Stimulated activated CD4-positive, alpha-beta T cell treated with anti-CD3 and anti-CD28 coated beads, Interleukin-1b, Interleukin-23, amount 100 ng/mL, for 24 hours (primary cell): ENCODE measurements around the gene POMT1.
"Not testable (repeated sequence)": the region's sequence is repeated elsewhere in the genome, so short reads cannot be mapped to it uniquely, and the experiment has no call there.

Source experiments
- DNase-seq, 4 experiments: peaks; one replicate each; pipeline ENCODE4 v3.0.0-alpha.2; 2020; ENCODE audit warnings: low read depth in 4 of 4, low spot score in 1 of 4

Gene POMT1

DNA sequence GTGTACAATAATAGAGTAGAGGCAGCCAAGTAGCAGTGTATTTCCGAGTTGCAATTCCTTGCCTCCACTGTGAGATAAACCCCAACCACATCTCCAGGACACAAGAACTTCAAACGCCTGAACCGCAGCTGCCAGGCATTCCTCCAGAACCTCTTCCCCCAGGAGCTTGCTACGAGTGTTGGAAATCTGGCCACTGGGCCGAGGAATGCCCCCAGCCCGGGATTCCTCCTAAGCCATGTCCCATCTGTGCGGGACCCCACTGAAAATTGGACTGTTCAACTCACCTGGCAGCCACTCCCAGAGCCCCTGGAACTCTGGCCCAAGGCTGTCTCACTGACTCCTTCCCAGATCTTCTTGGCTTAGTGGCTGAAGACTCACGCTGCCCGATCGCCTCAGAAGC, 46.5 kb downstream of the POMT1 start:
- DNase-seq: not testable (repeated sequence)

GRCh38 chr9:131550465-131550864, 47.7 kb downstream of the POMT1 start:
- DNase-seq: not testable (repeated sequence)

- DNase-seq: no peak
Measured at GRCh38 chr9:131552030-131552429, 49.3 kb downstream of the POMT1 start.

GRCh38 chr9:131554087-131554842, 51.5 kb downstream of the POMT1 start:
- DNase-seq: no peak

DNA sequence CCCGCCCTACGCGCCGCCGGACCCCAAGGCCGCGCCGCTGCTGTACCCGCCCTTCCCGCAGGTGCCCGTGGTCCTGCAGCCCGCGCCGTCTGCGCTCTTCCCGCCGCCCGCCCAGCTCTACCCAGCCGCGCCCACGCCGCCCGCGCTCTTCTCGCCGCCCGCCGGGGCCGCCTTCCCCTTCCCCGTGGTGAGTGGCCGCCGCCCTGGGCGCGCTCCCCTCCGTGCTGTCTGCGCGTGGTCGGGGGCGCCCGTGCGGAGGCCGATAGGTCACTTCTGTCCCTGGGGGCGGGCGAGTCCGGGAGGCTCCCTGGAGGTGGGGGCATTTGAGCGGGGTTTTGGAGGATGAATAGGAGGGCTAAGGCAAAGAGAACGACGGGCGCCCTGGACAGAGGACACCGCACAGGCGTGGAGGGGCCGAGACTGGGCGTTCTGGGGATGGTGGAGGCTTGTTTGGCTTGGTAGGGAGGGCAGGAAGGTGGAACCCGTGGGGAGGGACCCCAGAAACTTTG, 52.2 kb downstream of the POMT1 start:
- no peak for DNase-seq

DNA sequence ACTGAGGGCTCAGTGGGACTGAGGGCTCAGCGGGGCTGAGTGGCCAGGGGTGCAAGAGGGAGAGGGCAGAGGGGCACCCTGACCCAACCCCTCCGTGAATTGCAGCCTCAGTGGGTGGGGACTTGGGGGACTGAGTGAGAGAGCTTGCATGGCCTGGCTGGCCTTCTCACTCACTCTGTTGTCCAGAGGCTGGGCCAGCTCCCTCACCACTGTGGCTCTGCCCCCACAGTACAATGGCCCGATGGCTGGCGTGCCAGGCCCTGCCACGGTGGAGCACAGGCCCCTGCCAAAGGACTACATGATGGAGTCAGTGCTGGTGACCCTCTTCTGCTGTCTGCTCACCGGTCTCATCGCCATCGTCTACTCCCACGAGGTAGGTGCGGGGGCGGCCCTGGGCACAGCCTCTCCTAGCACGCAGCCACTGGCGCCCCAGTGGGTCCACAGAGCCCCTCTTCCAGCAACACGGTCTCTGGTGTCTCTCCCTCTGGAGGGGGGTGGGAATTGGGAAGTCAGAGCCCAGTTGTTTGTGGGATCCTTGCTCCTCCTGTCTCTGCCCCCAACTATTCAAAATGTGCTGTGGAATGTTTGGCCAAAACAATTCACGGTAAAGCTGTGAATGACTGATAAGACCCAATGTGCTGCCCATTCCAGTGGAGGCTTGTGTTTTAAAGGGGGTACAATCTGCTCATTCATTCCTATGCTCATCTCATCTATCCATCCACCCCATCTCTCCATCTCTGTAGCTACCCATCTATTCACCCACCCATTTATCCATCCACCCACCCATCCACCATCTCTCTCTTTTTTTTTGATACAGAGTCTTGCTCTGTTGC, 53.3 kb downstream of the POMT1 start:
- no peak for DNase-seq

DNA sequence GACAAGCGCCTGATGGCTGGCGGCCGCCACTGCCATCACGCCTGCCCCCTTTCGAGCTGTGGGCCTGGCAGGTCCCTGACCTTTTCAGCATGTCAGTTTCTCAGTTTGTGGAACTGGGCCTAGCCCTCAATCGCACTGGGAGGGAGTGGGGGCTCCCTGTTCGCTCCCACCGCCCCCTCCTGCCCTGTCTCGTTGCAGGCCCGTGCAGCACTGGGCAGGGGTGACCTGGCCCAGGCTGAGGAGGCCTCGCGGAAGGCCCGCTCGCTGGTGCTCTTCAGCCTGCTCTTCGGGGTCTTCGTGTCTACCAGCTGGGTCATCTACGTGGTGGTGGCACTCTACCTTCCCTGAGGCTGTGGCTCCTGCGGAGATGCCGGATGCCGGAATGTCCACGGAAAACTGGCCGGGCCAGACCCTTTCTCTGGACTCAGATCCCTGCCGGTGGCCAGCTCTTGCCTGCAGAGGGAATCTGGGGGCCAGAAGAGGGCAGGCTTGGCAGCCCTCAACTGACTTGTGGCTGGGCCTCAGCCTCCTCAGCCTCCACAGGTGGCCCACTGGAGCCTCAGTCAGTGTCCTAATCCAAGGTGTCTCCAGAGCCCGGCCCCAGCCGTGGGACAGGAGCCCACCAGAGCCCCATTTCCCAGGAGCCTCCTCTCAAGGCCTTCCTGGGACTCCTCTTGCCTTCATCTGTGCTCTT, 55.3 kb downstream of the POMT1 start:
- no peak for DNase-seq

- DNase-seq: no peak
Measured at GRCh38 chr9:131559421-131560000, 56.8 kb downstream of the POMT1 start.

GRCh38 chr9:131562032-131562959, 59.6 kb downstream of the POMT1 start:
- no peak for DNase-seq

- DNase-seq: no peak
Measured at GRCh38 chr9:131565369-131565768, 62.7 kb downstream of the POMT1 start.

DNA sequence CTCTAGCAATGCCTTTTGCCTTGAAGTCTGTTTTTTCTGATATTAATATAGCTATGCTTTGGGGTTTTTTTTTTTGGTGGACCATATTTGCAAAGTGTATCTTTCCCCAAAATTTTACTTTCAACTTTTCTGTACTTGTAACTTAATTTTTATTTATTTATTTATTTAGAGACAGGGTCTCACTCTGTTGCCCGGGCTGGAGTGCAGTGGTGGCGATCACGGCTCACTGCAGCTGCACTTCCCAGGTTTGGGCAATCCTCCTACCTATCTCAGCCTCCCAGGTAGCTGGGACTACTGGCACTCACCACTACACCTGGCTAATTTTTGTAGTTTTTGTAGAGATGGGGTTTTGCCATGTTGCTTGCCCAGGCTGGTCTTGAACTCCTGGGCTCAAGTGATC, 63.4 kb downstream of the POMT1 start:
- DNase-seq: no peak

- DNase-seq: no peak
Measured at GRCh38 chr9:131567910-131568309, 65.2 kb downstream of the POMT1 start.
